Left kidney (tissue), 2 donors: ENCODE results near the gene MESD. TPM values are rescaled to one million over a fixed set of nuclear protein-coding genes. Genes with fewer than 3 reads are reported as not detected.

Experiments used
- DNase-seq: peaks from one replicate; pipeline ENCODE4 v3.0.0-alpha.2; 2013
- polyA plus RNA-seq: library from polyadenylated mRNA; unstranded; fragments of 120-200 nt; gene quantifications from one replicate; pipeline ENCODE4 v1.2.1, GENCODE V29; 2013; ENCODE audit not compliant: insufficient read length

MESD gene
- polyA plus RNA-seq, 1 donor: 44.2 TPM

GRCh38 chr15:81016489-81017068 lies 27.0 kb upstream of the MESD start:
- no peak for DNase-seq

- no peak for DNase-seq
Measured at GRCh38 chr15:81015621-81016488, 26.2 kb upstream of the MESD start.

GRCh38 chr15:81014446-81015093 lies 25.0 kb upstream of the MESD start:
- DNase-seq: no peak

GRCh38 chr15:81013396-81013929 lies 23.8 kb upstream of the MESD start:
- DNase-seq: no peak

GRCh38 chr15:81012588-81012987 lies 23.0 kb upstream of the MESD start:
- DNase-seq: no peak

- no peak for DNase-seq
Measured at GRCh38 chr15:81011593-81011992, 22.0 kb upstream of the MESD start.

GRCh38 chr15:81010086-81010485 lies 20.5 kb upstream of the MESD start:
- DNase-seq: no peak

- no peak for DNase-seq
Measured at GRCh38 chr15:81008312-81008711, 18.7 kb upstream of the MESD start.

- DNase-seq: no peak
Measured at GRCh38 chr15:81007428-81008064, 17.9 kb upstream of the MESD start.

- no peak for DNase-seq
Measured at GRCh38 chr15:81006124-81006523, 16.5 kb upstream of the MESD start.

- DNase-seq: no peak
Measured at GRCh38 chr15:81003097-81003350, 13.4 kb upstream of the MESD start.

- DNase-seq: no peak
Measured at GRCh38 chr15:81002331-81003096, 12.9 kb upstream of the MESD start.

GRCh38 chr15:81002009-81002330 lies 12.4 kb upstream of the MESD start:
- DNase-seq: no peak

- no peak for DNase-seq
Measured at GRCh38 chr15:81001152-81002008, 11.8 kb upstream of the MESD start.

- peak; percentile 90 for DNase-seq
Measured at GRCh38 chr15:81000624-81001151, 11.1 kb upstream of the MESD start, which contains the start of gene TLNRD1. Gene TLNRD1 (plus strand): TSS chr15:81000923. CDS start chr15:81002272, 1,349 bp downstream.

- DNase-seq: no peak
Measured at GRCh38 chr15:81000144-81000623, 10.6 kb upstream of the MESD start.

- no peak for DNase-seq
Measured at GRCh38 chr15:80999623-81000036, 10.0 kb upstream of the MESD start.

GRCh38 chr15:80998251-80998650 lies 8.6 kb upstream of the MESD start:
- no peak for DNase-seq

- DNase-seq: no peak
Measured at GRCh38 chr15:80997692-80998091, 8.1 kb upstream of the MESD start.

- DNase-seq: no peak
Measured at GRCh38 chr15:80996247-80996646, 6.6 kb upstream of the MESD start.

GRCh38 chr15:80992441-80992840 lies 2.8 kb upstream of the MESD start:
- no peak for DNase-seq
